Tibial artery (tissue), 4 donors: ENCODE results near the gene HYAL4.
"Not testable (repeated sequence)": the region's sequence is repeated elsewhere in the genome, so short reads cannot be mapped to it uniquely, and the experiment has no call there.

Experiments used
- DNase-seq, 2 donors: peaks; one replicate each; pipeline ENCODE4 v3.0.0-alpha.2; 2019
- H3K27ac ChIP-seq, 2 donors: fragments of 200-600 bp; sonication (generic) in 1 of 2; 1 replicate in 1 of 2; 2 replicates in 1 of 2; pipeline ENCODE4 v1.5.1; 2018 to 2019; ENCODE audit warnings: mild to moderate bottlenecking in 1 of 2
- H3K27me3 ChIP-seq, 2 donors: fragments of 200-600 bp; sonication (generic) in 1 of 2; one replicate each; pipeline versions ENCODE4 v1.5.1 to v1.6.0; 2016 to 2019
- H3K36me3 ChIP-seq, 3 donors: fragments of 200-600 bp; sonication (generic) in 2 of 3; one replicate each; pipeline ENCODE4 v1.5.1; 2016 to 2019; ENCODE audit warnings: mild to moderate bottlenecking in 2 of 3
- H3K4me1 ChIP-seq, 4 donors: fragments of 200-600 bp; sonication (generic) in 2 of 4; 1 replicate in 3 of 4; 2 replicates in 1 of 4; pipeline ENCODE4 v1.5.1; 2016 to 2019
- H3K4me3 ChIP-seq, 2 donors: fragments of 200-600 bp; sonication (generic) in 1 of 2; 1 replicate in 1 of 2; 2 replicates in 1 of 2; pipeline ENCODE4 v1.5.1; 2018 to 2019; ENCODE audit warnings: mild to moderate bottlenecking in 2 of 2
- H3K9me3 ChIP-seq, 3 donors: fragments of 200-600 bp; sonication (generic) in 1 of 3; one replicate each; pipeline ENCODE4 v1.5.1; 2016 to 2019
- CTCF ChIP-seq, 2 experiments: fragments of 200-600 bp in 1 of 2; fragments of 450-650 bp in 1 of 2; IDR thresholded peaks; one replicate each; pipeline ENCODE4 v1.5.1; 2017 to 2019; ENCODE audit warnings: antibody characterized with exemption in 2 of 2, mild to moderate bottlenecking in 1 of 2, moderate library complexity in 1 of 2
- intact Hi-C: fragments of 100-400 bp; cut with DNase I; formaldehyde crosslinking; loops from one replicate; pipeline ENCODE4 v1.15.0; 2023; ENCODE audit warnings: low total_unique reads

Gene HYAL4

GRCh38 chr7:123845823-123846216 lies 851 bp downstream of the HYAL4 start:
- Histone ChIP-seq H3K27ac (no peak overlapping the region), H3K36me3 (no peaks in the 10 kb centered on the region), H3K4me1 (no peaks in the 10 kb centered on the region), H3K9me3 (no peaks in the 10 kb centered on the region), H3K27me3 (no peaks in the 10 kb centered on the region), H3K4me3 (no peak overlapping the region)
- DNase-seq: no peak
- intact Hi-C loops: no loop called here
- TF ChIP-seq CTCF (IDR thresholded peaks at IDR 0.05): no peak

GRCh38 chr7:123846217-123846891 lies 1.4 kb downstream of the HYAL4 start:
- Histone ChIP-seq H3K36me3 (no peaks in the 10 kb centered on the region), H3K4me1 (no peaks in the 10 kb centered on the region), H3K9me3 (no peaks in the 10 kb centered on the region), H3K4me3 (no peak overlapping the region), H3K27ac (no peak overlapping the region), H3K27me3 (no peaks in the 10 kb centered on the region)
- no peak for DNase-seq
- TF ChIP-seq CTCF (IDR thresholded peaks at IDR 0.05): no peak
- intact Hi-C loops: no loop called here

GRCh38 chr7:123847868-123848267 lies 2.9 kb downstream of the HYAL4 start:
- H3K27ac ChIP-seq: no peak overlapping the region
- TF ChIP-seq CTCF (IDR thresholded peaks at IDR 0.05): no peak
- H3K4me1 ChIP-seq: no peaks in the 10 kb centered on the region
- H3K4me3 ChIP-seq: no peak overlapping the region
- H3K27me3 ChIP-seq: no peaks in the 10 kb centered on the region
- H3K36me3 ChIP-seq: no peaks in the 10 kb centered on the region
- DNase-seq: no peak
- intact Hi-C loops: no loop called here
- H3K9me3 ChIP-seq: no peaks in the 10 kb centered on the region

DNA sequence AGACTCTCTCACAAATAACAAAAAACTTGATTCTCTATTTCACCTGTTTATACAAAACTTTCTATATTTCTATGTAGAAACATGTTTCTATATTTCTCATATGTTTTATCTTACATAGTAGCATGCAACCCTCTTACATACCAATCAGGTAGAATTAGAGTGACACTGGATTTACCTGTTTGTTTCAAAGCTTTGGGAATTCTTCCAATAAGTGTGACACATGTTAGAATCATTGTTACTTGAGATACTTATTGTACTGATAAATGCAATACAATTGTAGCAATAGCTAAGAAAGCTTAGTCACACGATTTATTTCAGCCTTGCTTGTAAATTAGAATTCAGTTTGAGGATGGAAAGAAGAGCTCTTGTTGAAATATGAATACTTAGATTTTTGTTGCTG lies 4.9 kb downstream of the HYAL4 start:
- intact Hi-C loops: no loop called here
- H3K36me3 ChIP-seq: no peaks in the 10 kb centered on the region
- TF ChIP-seq CTCF (IDR thresholded peaks at IDR 0.05): no peak
- no peak overlapping the region for H3K4me3 ChIP-seq
- H3K9me3 ChIP-seq: no peaks in the 10 kb centered on the region
- no peaks in the 10 kb centered on the region for H3K27me3 ChIP-seq
- no peak overlapping the region for H3K27ac ChIP-seq
- H3K4me1 ChIP-seq: no peaks in the 10 kb centered on the region
- no peak for DNase-seq

DNA sequence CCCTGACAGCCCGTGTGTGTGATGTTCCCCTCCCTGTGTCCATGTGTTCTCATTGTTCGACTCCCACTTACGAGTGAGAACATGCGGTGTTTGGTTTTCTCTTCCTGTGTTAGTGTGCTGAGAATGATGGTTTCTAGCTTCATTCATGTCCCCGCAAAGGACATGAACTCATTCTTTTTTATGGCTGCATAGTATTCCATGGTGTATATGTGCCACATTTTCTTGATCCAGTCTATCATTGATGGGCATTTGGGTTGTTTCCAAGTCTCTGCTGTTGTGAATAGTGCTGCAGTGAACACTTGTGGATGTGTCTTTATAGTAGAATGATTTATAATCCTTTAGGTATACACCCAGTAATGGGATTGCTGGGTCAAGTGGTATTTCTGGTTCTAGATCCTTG lies 6.4 kb downstream of the HYAL4 start:
- H3K27ac ChIP-seq, H3K27me3 ChIP-seq, intact Hi-C loops, H3K9me3 ChIP-seq, H3K4me3 ChIP-seq, H3K4me1 ChIP-seq, H3K36me3 ChIP-seq, DNase-seq: not testable (repeated sequence)

- DNase-seq, H3K27ac ChIP-seq, intact Hi-C loops, H3K27me3 ChIP-seq, H3K36me3 ChIP-seq, H3K9me3 ChIP-seq, H3K4me1 ChIP-seq, H3K4me3 ChIP-seq: not testable (repeated sequence)
Measured at GRCh38 chr7:123854291-123854690, 9.3 kb downstream of the HYAL4 start.

DNA sequence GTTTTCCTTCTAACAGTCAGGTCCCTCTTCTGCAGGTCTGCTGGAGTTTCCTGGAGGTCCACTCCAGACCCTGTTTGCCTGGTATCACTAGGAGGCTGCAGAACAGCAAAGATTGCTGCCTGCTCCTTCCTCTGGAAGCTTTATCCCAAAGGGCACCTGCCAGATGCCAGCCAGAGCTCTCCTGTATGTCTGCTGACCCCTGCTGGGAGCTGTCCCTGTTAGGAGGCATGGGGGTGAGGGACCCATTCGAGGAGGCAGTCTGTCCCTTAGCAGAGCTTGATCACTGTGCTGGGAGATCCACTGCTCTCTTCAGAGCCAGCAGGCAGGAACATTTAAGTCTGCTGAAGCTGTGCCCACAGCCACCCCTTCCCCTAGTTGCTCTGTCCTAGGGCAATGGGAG lies 11.5 kb downstream of the HYAL4 start:
- DNase-seq, H3K4me3 ChIP-seq, H3K36me3 ChIP-seq, H3K27me3 ChIP-seq, H3K9me3 ChIP-seq, H3K27ac ChIP-seq, intact Hi-C loops, H3K4me1 ChIP-seq: not testable (repeated sequence)
